ENCODE data around the gene CAMKK2.

The CAMKK2 gene

DNA sequence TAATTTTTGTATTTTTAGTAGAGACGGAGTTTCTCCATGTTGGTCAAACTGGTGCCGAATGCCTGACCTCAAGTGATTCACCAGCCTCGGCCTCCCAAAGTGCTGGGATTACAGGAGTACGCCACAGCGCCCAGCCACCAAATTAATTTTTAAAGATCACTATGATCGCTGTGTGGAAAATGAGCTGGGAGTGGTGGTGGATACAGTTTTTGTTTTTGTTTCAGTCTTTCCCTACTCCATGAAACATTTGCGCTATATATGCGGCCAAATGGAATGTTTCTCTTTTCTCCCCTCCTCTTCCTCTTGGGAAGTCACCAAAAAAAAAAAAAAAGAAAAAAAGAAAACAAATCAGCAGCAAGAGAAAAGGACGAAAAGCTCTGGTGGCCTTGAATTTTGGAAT is 107.4 kb downstream of the CAMKK2 start:
- no peak for DNase-seq (ENCODE audit: low read depth)
- no peak overlapping the region for H3K4me3 ChIP-seq (ENCODE audit: control insufficient read depth, low read depth, low read length)
- TF ChIP-seq, protein P1, sequence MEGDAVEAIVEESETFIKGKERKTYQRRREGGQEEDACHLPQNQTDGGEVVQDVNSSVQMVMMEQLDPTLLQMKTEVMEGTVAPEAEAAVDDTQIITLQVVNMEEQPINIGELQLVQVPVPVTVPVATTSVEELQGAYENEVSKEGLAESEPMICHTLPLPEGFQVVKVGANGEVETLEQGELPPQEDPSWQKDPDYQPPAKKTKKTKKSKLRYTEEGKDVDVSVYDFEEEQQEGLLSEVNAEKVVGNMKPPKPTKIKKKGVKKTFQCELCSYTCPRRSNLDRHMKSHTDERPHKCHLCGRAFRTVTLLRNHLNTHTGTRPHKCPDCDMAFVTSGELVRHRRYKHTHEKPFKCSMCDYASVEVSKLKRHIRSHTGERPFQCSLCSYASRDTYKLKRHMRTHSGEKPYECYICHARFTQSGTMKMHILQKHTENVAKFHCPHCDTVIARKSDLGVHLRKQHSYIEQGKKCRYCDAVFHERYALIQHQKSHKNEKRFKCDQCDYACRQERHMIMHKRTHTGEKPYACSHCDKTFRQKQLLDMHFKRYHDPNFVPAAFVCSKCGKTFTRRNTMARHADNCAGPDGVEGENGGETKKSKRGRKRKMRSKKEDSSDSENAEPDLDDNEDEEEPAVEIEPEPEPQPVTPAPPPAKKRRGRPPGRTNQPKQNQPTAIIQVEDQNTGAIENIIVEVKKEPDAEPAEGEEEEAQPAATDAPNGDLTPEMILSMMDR (conservative IDR thresholded peaks at IDR 0.05; ENCODE audit: control insufficient read depth, insufficient read depth, low read depth, low read length) = no peak

DNA sequence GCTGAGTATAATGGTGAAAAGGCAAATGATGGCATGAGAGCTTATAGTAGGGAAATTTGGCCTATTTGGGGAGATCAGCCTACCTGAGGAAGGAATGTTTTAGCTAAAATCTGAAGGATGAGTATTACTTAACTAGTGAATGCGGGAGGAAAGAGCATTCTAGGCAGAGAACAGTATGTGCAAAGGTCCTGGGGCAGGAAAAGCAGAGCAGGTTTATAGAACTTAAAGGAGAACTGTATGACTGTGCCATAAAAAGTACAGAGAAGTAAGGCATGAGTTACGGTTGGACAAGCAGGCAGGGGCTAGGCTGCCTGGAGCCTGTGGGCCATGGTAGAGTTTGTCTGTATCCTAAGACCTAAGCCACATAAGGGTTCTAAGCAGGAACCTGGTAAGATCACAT is 108.3 kb downstream of the CAMKK2 start:
- TF ChIP-seq, protein P1 (conservative IDR thresholded peaks at IDR 0.05; ENCODE audit: control insufficient read depth, insufficient read depth, low read depth, low read length) = no peak
- no peak overlapping the region for H3K4me3 ChIP-seq (ENCODE audit: control insufficient read depth, low read depth, low read length)
- no peak for DNase-seq (ENCODE audit: low read depth)
